Mesenchymal stem cell (in vitro differentiated cells and primary cell): ENCODE data around the gene OR5H2.

Source experiments
- DNase-seq: peaks from one replicate; pipeline ENCODE4 v3.0.0-alpha.2; 2013
- H2AFZ ChIP-seq: one replicate; pipeline ENCODE4 v1.6.1; 2013; ENCODE audit warnings: low read depth, mild to moderate bottlenecking, control low read depth, inconsistent platforms, low read length, moderate library complexity
- H2AK5ac ChIP-seq: 2 replicates; pipeline ENCODE4 v1.6.1; 2013; ENCODE audit warnings: low read length, moderate library complexity, mild to moderate bottlenecking, inconsistent platforms; ENCODE audit not compliant: severe bottlenecking
- H2BK120ac ChIP-seq: one replicate; pipeline ENCODE4 v1.6.1; 2013; ENCODE audit warnings: low read depth, mild to moderate bottlenecking, inconsistent platforms, low read length, moderate library complexity
- H2BK12ac ChIP-seq, 2 experiments: one replicate each; pipeline ENCODE4 v1.6.1; 2013; ENCODE audit warnings: inconsistent platforms in 2 of 2, low read length in 2 of 2, mild to moderate bottlenecking in 2 of 2, moderate library complexity in 2 of 2, control low read depth in 1 of 2
- H2BK15ac ChIP-seq: one replicate; pipeline ENCODE4 v1.6.1; 2013; ENCODE audit warnings: mild to moderate bottlenecking, low read depth, inconsistent platforms; ENCODE audit not compliant: poor library complexity, severe bottlenecking
- H2BK5ac ChIP-seq: 2 replicates; pipeline ENCODE4 v1.6.1; 2013; ENCODE audit warnings: low read depth, mild to moderate bottlenecking, low read length, control low read depth, inconsistent platforms; ENCODE audit not compliant: poor library complexity, severe bottlenecking
- H3K14ac ChIP-seq, 2 experiments: one replicate each; pipeline ENCODE4 v1.6.1; 2013; ENCODE audit warnings: inconsistent platforms in 2 of 2, low read length in 2 of 2, control low read depth in 1 of 2, mild to moderate bottlenecking in 1 of 2, moderate library complexity in 1 of 2
- H3K18ac ChIP-seq, 2 experiments: one replicate each; pipeline ENCODE4 v1.6.1; 2013; ENCODE audit warnings: inconsistent platforms in 2 of 2, low read length in 2 of 2, control low read depth in 1 of 2, low read depth in 1 of 2, mild to moderate bottlenecking in 1 of 2
- H3K23ac ChIP-seq, 2 experiments: one replicate each; pipeline ENCODE4 v1.6.1; 2013; ENCODE audit warnings: inconsistent platforms in 2 of 2, low read length in 2 of 2, mild to moderate bottlenecking in 2 of 2, moderate library complexity in 2 of 2, control low read depth in 1 of 2
- H3K27ac ChIP-seq: 2 replicates; pipeline ENCODE4 v1.5.1; 2013; ENCODE audit warnings: mild to moderate bottlenecking, moderate library complexity, low read length, control low read depth, inconsistent platforms; ENCODE audit not compliant: poor library complexity, severe bottlenecking
- H3K27me3 ChIP-seq, 2 experiments: 2 replicates each; pipeline versions ENCODE4 v1.6.1 to v1.7.0; 2013; ENCODE audit warnings: low read length in 2 of 2, mild to moderate bottlenecking in 2 of 2, moderate library complexity in 2 of 2, control low read depth in 1 of 2, inconsistent platforms in 1 of 2; ENCODE audit not compliant: control insufficient read depth in 1 of 2, insufficient read depth in 1 of 2
- H3K36me3 ChIP-seq, 2 experiments: 2 replicates each; pipeline versions ENCODE4 v1.6.1 to v1.7.0; 2013; ENCODE audit warnings: low read length in 2 of 2, control low read depth in 1 of 2, inconsistent platforms in 1 of 2, low read depth in 1 of 2, mild to moderate bottlenecking in 1 of 2; ENCODE audit not compliant: insufficient read depth in 2 of 2, control insufficient read depth in 1 of 2
- H3K4ac ChIP-seq, 2 experiments: one replicate each; pipeline ENCODE4 v1.6.1; 2013; ENCODE audit warnings: inconsistent platforms in 2 of 2, low read length in 2 of 2, mild to moderate bottlenecking in 2 of 2, moderate library complexity in 2 of 2, control low read depth in 1 of 2, low read depth in 1 of 2
- H3K4me1 ChIP-seq: 2 replicates; pipeline ENCODE4 v1.6.1; 2013; ENCODE audit warnings: low read depth, low read length, control low read depth; ENCODE audit not compliant: control insufficient read depth, insufficient read depth
- H3K4me2 ChIP-seq: 2 replicates; pipeline ENCODE4 v1.6.1; 2013; ENCODE audit warnings: low read length, mild to moderate bottlenecking, inconsistent platforms; ENCODE audit not compliant: poor library complexity, severe bottlenecking
- H3K4me3 ChIP-seq, 2 experiments: 2 replicates each; pipeline versions ENCODE4 v1.5.1 to v1.7.0; 2013; ENCODE audit warnings: low read length in 2 of 2, mild to moderate bottlenecking in 2 of 2, control low read depth in 1 of 2, low read depth in 1 of 2; ENCODE audit not compliant: insufficient read depth in 1 of 2
- H3K79me1 ChIP-seq: replicated peaks from 2 replicates; pipeline ENCODE4 v1.6.1; 2013; ENCODE audit warnings: mild to moderate bottlenecking, control low read depth, low read length, inconsistent platforms; ENCODE audit not compliant: poor library complexity, severe bottlenecking
- H3K9ac ChIP-seq: 2 replicates; pipeline ENCODE4 v1.7.0; 2013; ENCODE audit warnings: mild to moderate bottlenecking, low read length, moderate library complexity
- H3K9me3 ChIP-seq: 2 replicates; pipeline ENCODE4 v1.7.0; 2013; ENCODE audit warnings: mild to moderate bottlenecking, low read length; ENCODE audit not compliant: control insufficient read depth
- H4K8ac ChIP-seq: one replicate; pipeline ENCODE4 v1.6.1; 2013; ENCODE audit warnings: inconsistent platforms, mild to moderate bottlenecking, low read length, moderate library complexity
- H4K91ac ChIP-seq: one replicate; pipeline ENCODE4 v1.6.1; 2013; ENCODE audit warnings: mild to moderate bottlenecking, low read length, inconsistent platforms
- WGBS: methylation state at CpG from one replicate; pipeline ENCODE4 v1.1.7; 2013; ENCODE audit warnings: mixed read lengths; 5-methylcytosine and 5-hydroxymethylcytosine counted together

The OR5H2 gene

GRCh38 chr3:98326945-98327344, 44.6 kb downstream of the OR5H2 start:
- Histone ChIP-seq H2AFZ (no peak overlapping the region), H3K9ac (no peak overlapping the region), H3K4ac (no peak overlapping the region), H2BK15ac (no peak overlapping the region), H3K18ac (no peak overlapping the region), H3K14ac (no peak overlapping the region), H4K91ac (no peak overlapping the region), H2AK5ac (no peak overlapping the region), H3K9me3 (no peaks in the 10 kb centered on the region), H3K4me2 (no peak overlapping the region), H3K36me3 (no peaks in the 10 kb centered on the region), H3K27ac (no peak overlapping the region), H3K23ac (no peak overlapping the region), H4K8ac (no peak overlapping the region), H2BK12ac (no peak overlapping the region), H3K79me1 (no peaks in the 10 kb centered on the region), H2BK120ac (no peak overlapping the region), H3K4me1 (peaks cover 3% of the 10 kb centered on the region), H3K4me3 (no peak overlapping the region), H2BK5ac (no peak overlapping the region), H3K27me3 (peaks cover 11 to 12% of the 10 kb centered on the region in 2 experiments)
- DNase-seq, result no peak

GRCh38 chr3:98328933-98329332, 46.6 kb downstream of the OR5H2 start:
- Histone ChIP-seq H3K4me1 (peaks cover 3% of the 10 kb centered on the region), H3K27ac (no peak overlapping the region), H2BK15ac (no peak overlapping the region), H3K18ac (no peak overlapping the region), H2BK12ac (no peak overlapping the region), H3K27me3 (peaks cover 12 to 17% of the 10 kb centered on the region in 2 experiments), H2BK5ac (no peak overlapping the region), H3K4me3 (no peak overlapping the region), H3K4me2 (no peak overlapping the region), H3K23ac (no peak overlapping the region), H2BK120ac (no peak overlapping the region), H2AFZ (no peak overlapping the region), H3K9me3 (no peaks in the 10 kb centered on the region), H2AK5ac (no peak overlapping the region), H3K36me3 (no peaks in the 10 kb centered on the region), H3K14ac (no peak overlapping the region), H4K91ac (no peak overlapping the region), H4K8ac (no peak overlapping the region), H3K9ac (no peak overlapping the region), H3K4ac (no peak overlapping the region), H3K79me1 (no peaks in the 10 kb centered on the region)
- WGBS, result 74% methylated on average over 5 of the region's 5 CpGs
- DNase-seq, result no peak

GRCh38 chr3:98329392-98330124, 47.3 kb downstream of the OR5H2 start:
- no peaks in the 10 kb centered on the region for H3K9me3 ChIP-seq
- H3K4me3 ChIP-seq, result no peak overlapping the region
- H3K79me1 ChIP-seq, result no peaks in the 10 kb centered on the region
- no peak overlapping the region for H2BK5ac ChIP-seq
- no peak overlapping the region for H3K23ac ChIP-seq
- H2BK15ac ChIP-seq, result no peak overlapping the region
- peaks cover 12 to 22% of the 10 kb centered on the region in 2 experiments for H3K27me3 ChIP-seq
- H2AK5ac ChIP-seq, result no peak overlapping the region
- H3K4ac ChIP-seq, result no peak overlapping the region
- peak overlapping the region; percentile 51 for H2AFZ ChIP-seq
- no peak overlapping the region for H2BK120ac ChIP-seq
- WGBS, result 7% methylated on average over 6 of the region's 6 CpGs
- H3K27ac ChIP-seq, result no peak overlapping the region
- no peak overlapping the region for H3K18ac ChIP-seq
- no peak overlapping the region for H2BK12ac ChIP-seq
- no peak overlapping the region for H4K91ac ChIP-seq
- H3K4me2 ChIP-seq, result no peak overlapping the region
- no peak overlapping the region for H4K8ac ChIP-seq
- no peak overlapping the region for H3K9ac ChIP-seq
- peaks cover 3% of the 10 kb centered on the region for H3K4me1 ChIP-seq
- H3K36me3 ChIP-seq, result no peaks in the 10 kb centered on the region
- H3K14ac ChIP-seq, result no peak overlapping the region
- peak; percentile 61 for DNase-seq

GRCh38 chr3:98331329-98331728, 49.0 kb downstream of the OR5H2 start:
- no peaks in the 10 kb centered on the region for H3K79me1 ChIP-seq
- no peaks in the 10 kb centered on the region for H3K4me1 ChIP-seq
- no peak overlapping the region for H2BK120ac ChIP-seq
- no peak overlapping the region for H4K91ac ChIP-seq
- no peak overlapping the region for H2AFZ ChIP-seq
- H3K27ac ChIP-seq, result no peak overlapping the region
- H3K23ac ChIP-seq, result no peak overlapping the region
- H3K18ac ChIP-seq, result no peak overlapping the region
- no peak overlapping the region for H4K8ac ChIP-seq
- no peak overlapping the region for H3K4me3 ChIP-seq
- H3K36me3 ChIP-seq, result no peaks in the 10 kb centered on the region
- DNase-seq, result no peak
- no peaks in the 10 kb centered on the region for H3K9me3 ChIP-seq
- no peak overlapping the region for H3K4ac ChIP-seq
- H3K9ac ChIP-seq, result no peak overlapping the region
- H2AK5ac ChIP-seq, result no peak overlapping the region
- H3K27me3 ChIP-seq, result peaks cover 9 to 17% of the 10 kb centered on the region in 2 experiments
- no peak overlapping the region for H2BK12ac ChIP-seq
- H2BK5ac ChIP-seq, result no peak overlapping the region
- H2BK15ac ChIP-seq, result no peak overlapping the region
- H3K14ac ChIP-seq, result no peak overlapping the region
- no peak overlapping the region for H3K4me2 ChIP-seq
- WGBS, result 100% methylated on average over 1 of the region's 1 CpG
